ENCODE measurements around the gene NAT16. TPM values are rescaled to one million over a fixed set of nuclear protein-coding genes. Genes with fewer than 3 reads are reported as not detected.
A peak's percentile ranks its signal among the peaks of the same experiment; 100 is the strongest.

The NAT16 gene
- total and polyA plus RNA-seq, 2 experiments from 2014 or later, result 0.21 to 0.31 TPM

GRCh38 chr7:101169838-101170551 is 10.1 kb downstream of the NAT16 start (continued):
- TF ChIP-seq ZNF462 (CRISPR knock-in tag; IDR thresholded peaks at IDR 0.05), result no peak
- no peak for TF ChIP-seq EZH2phosphoT487 (IDR thresholded peaks at IDR 0.05; ENCODE audit: unreplicated experiment)
- peak; percentile 63 for TF ChIP-seq EZH2 (IDR thresholded peaks at IDR 0.05; ENCODE audit: low read depth, unreplicated experiment)

- Mint-ChIP-seq H3K27ac (no peak overlapping the region), H3K27me3 (ENCODE audit: insufficient read depth, low read depth, poor library complexity) (peaks cover 96% of the 10 kb centered on the region), H3K4me3 (peak overlapping the region; percentile 60), H3K9me3 (peaks cover 4% of the 10 kb centered on the region; the same call in 2 of the 3 replicates), H3K4me1 (peaks cover 65% of the 10 kb centered on the region), H3K36me3 (ENCODE audit: low read depth) (no peaks in the 10 kb centered on the region; the same call in 2 of the 3 replicates)
- Histone ChIP-seq H4K20me1 (replicated peaks; ENCODE audit: insufficient read depth) (peaks cover 10% of the 10 kb centered on the region; the same call in 1 of the 2 replicates), H3K9me2 (ENCODE audit: insufficient read depth) (no peaks in the 10 kb centered on the region), H3K36me3 (ENCODE audit: insufficient read depth) (no peaks in the 10 kb centered on the region), H3K79me2 (replicated peaks; ENCODE audit: insufficient read depth) (no peaks in the 10 kb centered on the region), H3K4me1 (ENCODE audit: insufficient read depth) (peaks cover 67% of the 10 kb centered on the region), H2AFZ (peak overlapping the region; percentile 47; the same call in 1 of the 2 replicates), H3K4me2 (peak overlapping the region; percentile 98), H3F3A (replicated peaks; ENCODE audit: low read depth) (peaks cover 19% of the 10 kb centered on the region), H3K27ac (ENCODE audit: low read depth) (no peak overlapping the region), H3K27me3 (ENCODE audit: insufficient read depth) (peaks cover 94% of the 10 kb centered on the region), H3K4me3 (peak overlapping the region; percentile 76)
- ATAC-seq (no peak), DNase-seq (ENCODE audit: low spot score) (peak; percentile 48)
- TF ChIP-seq REST (IDR thresholded peaks at IDR 0.05; ENCODE audit: unreplicated experiment), result no peak
Measured at GRCh38 chr7:101169110-101169837, 10.8 kb downstream of the NAT16 start.
